ENCODE measurements around the gene RAB10. TPM values are rescaled to one million over a fixed set of nuclear protein-coding genes. Genes with fewer than 3 reads are reported as not detected.
A peak's percentile ranks its signal among the peaks of the same experiment; 100 is the strongest.

RAB10 gene
- total RNA-seq, 1 experiment from 2014 or later = 167 TPM

DNA sequence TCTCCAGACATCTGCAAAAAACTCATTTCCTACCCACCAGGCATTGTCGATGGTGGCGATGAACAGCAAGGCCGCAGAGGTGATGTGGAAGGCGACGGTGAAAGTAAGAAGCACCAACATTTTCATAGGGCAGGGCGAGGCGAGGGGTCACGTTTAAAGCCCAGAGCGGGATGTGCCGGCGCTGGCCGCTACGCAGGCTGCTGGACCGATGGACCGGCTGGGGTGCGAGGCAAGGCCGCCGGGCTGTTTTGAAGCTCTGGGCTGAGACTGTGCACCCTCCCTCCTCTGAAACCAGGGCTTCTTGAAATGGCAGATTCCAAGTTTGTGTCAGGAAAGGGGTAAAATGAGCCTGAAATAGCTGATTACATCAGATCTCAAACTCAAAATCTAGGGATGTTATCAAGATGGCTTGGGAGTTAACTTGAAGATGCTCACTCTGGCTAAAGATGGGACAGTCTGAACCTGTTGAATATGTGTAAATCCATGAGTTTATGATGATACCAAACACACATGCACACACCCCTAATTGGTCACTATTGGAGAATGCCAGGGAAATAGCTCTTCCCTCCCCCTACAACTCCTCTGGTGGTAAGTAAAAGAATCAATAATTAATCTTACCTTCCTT is 107.4 kb downstream of the RAB10 start:
- Histone ChIP-seq H3K4me2 (ENCODE audit: low read length) (no peak overlapping the region), H3K36me3 (ENCODE audit: control insufficient read depth in 1 of 2, insufficient read depth in 2 of 2, low read length in 2 of 2) (0 out of 4 replicates have a peak, but pooled peaks cover 0 to 8% of the 10 kb centered on the region in 2 experiments), H3K79me2 (ENCODE audit: insufficient read depth, low read length) (no peaks in the 10 kb centered on the region), H3K9me2 (ENCODE audit: insufficient read depth) (no peaks in the 10 kb centered on the region), H3K4me1 (ENCODE audit: control insufficient read depth in 1 of 2, insufficient read depth in 2 of 2, low read length in 2 of 2) (peaks cover 3% of the 10 kb centered on the region in 2 experiments; a peak in 1 of 4 replicates), H3K4me3 (replicated peaks in 1 of 2; ENCODE audit: low read depth in 1 of 2, low read length in 2 of 2) (no peak overlapping the region), H3K9ac (ENCODE audit: low read length) (no peak overlapping the region), H3K27me3 (ENCODE audit: insufficient read depth, low read length) (no peaks in the 10 kb centered on the region), H2AFZ (ENCODE audit: low read depth, low read length, poor library complexity, severe bottlenecking) (no peak overlapping the region), H3K9me3 (ENCODE audit: control insufficient read depth in 1 of 2, insufficient read depth in 1 of 2, low read depth in 1 of 2, low read length in 2 of 2) (no peaks in the 10 kb centered on the region), H4K20me1 (ENCODE audit: insufficient read depth) (no peaks in the 10 kb centered on the region), H3K27ac (ENCODE audit: low read depth, low read length) (no peak overlapping the region)
- RAD21 ChIA-PET (ENCODE audit: low non-redundant PET in 1 of 2, low total read pairs in 2 of 2, uncharacterized antibody in 2 of 2, unreplicated experiment in 2 of 2) = no interaction called here
- no peak for DNase-seq (ENCODE audit: low read depth, low spot score)
- no peak for ATAC-seq
- CTCF ChIA-PET = interaction anchor here (1.2 kb wide), 1 partner anchor 289 kb away, joined by 3 read pairs; no protein-coding TSS in a partner anchor
- TSS peak; percentile 6 for BruUV-seq (replicated peaks)
- TF ChIP-seq, protein P1, sequence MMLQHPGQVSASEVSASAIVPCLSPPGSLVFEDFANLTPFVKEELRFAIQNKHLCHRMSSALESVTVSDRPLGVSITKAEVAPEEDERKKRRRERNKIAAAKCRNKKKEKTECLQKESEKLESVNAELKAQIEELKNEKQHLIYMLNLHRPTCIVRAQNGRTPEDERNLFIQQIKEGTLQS (IDR thresholded peaks at IDR 0.05) = no peak
- TF ChIP-seq SRF (IDR thresholded peaks at IDR 0.05; ENCODE audit: low read depth) (no peak), CEBPB (IDR thresholded peaks at IDR 0.05; ENCODE audit: low read depth) (no peak), ZNF274 (IDR thresholded peaks at IDR 0.05; ENCODE audit: low read depth, low read length) (no peak), JUND (IDR thresholded peaks at IDR 0.05) (no peak), CBX3 (IDR thresholded peaks at IDR 0.05; ENCODE audit: low read depth) (no peak), EGR1 (IDR thresholded peaks at IDR 0.05; ENCODE audit: low read depth) (no peak), SP1 (IDR thresholded peaks at IDR 0.05; ENCODE audit: low read depth) (no peak), RAD21 (IDR thresholded peaks at IDR 0.05; ENCODE audit: low read depth) (no peak), ZFX (IDR thresholded peaks at IDR 0.05) (no peak), FOSL1 (IDR thresholded peaks at IDR 0.05; ENCODE audit: low read depth) (no peak), SIN3A (IDR thresholded peaks at IDR 0.05; ENCODE audit: low read depth) (no peak), EZH2phosphoT487 (IDR thresholded peaks at IDR 0.05; ENCODE audit: borderline replicate concordance) (no peak)
- TF ChIP-seq, protein P2, sequence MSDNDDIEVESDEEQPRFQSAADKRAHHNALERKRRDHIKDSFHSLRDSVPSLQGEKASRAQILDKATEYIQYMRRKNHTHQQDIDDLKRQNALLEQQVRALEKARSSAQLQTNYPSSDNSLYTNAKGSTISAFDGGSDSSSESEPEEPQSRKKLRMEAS (IDR thresholded peaks at IDR 0.05) = no peak
- TF ChIP-seq, protein P3, sequence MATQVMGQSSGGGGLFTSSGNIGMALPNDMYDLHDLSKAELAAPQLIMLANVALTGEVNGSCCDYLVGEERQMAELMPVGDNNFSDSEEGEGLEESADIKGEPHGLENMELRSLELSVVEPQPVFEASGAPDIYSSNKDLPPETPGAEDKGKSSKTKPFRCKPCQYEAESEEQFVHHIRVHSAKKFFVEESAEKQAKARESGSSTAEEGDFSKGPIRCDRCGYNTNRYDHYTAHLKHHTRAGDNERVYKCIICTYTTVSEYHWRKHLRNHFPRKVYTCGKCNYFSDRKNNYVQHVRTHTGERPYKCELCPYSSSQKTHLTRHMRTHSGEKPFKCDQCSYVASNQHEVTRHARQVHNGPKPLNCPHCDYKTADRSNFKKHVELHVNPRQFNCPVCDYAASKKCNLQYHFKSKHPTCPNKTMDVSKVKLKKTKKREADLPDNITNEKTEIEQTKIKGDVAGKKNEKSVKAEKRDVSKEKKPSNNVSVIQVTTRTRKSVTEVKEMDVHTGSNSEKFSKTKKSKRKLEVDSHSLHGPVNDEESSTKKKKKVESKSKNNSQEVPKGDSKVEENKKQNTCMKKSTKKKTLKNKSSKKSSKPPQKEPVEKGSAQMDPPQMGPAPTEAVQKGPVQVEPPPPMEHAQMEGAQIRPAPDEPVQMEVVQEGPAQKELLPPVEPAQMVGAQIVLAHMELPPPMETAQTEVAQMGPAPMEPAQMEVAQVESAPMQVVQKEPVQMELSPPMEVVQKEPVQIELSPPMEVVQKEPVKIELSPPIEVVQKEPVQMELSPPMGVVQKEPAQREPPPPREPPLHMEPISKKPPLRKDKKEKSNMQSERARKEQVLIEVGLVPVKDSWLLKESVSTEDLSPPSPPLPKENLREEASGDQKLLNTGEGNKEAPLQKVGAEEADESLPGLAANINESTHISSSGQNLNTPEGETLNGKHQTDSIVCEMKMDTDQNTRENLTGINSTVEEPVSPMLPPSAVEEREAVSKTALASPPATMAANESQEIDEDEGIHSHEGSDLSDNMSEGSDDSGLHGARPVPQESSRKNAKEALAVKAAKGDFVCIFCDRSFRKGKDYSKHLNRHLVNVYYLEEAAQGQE (IDR thresholded peaks at IDR 0.05; ENCODE audit: low read depth) = no peak
- intact Hi-C loops (cut with micrococcal nuclease) = no loop called here
- POLR2A ChIA-PET = no interaction called here

All from HCT116 (cell line).